Colonic mucosa (tissue), 4 donors: ENCODE results near the gene SETBP1. TPM values are rescaled to one million over a fixed set of nuclear protein-coding genes. Genes with fewer than 3 reads are reported as not detected.

Experiments
- DNase-seq: peaks from one replicate; pipeline ENCODE4 v3.0.0-alpha.2; 2020
- H3K27ac ChIP-seq: fragments of 200-600 bp; one replicate; pipeline ENCODE4 v1.8.0; 2021
- H3K27me3 ChIP-seq: fragments of 200-600 bp; one replicate; pipeline ENCODE4 v1.8.0; 2021
- H3K36me3 ChIP-seq: fragments of 200-600 bp; one replicate; pipeline ENCODE4 v1.8.0; 2021
- H3K4me1 ChIP-seq: fragments of 200-600 bp; one replicate; pipeline ENCODE4 v1.8.0; 2021; ENCODE audit warnings: mild to moderate bottlenecking
- H3K4me3 ChIP-seq: fragments of 200-600 bp; one replicate; pipeline ENCODE4 v1.8.0; 2021
- H3K9ac ChIP-seq, 2 donors: one replicate each; pipeline ENCODE4 v1.7.0; 2013; ENCODE audit warnings: control low read depth in 2 of 2, low read depth in 2 of 2, low read length in 2 of 2
- H3K9me3 ChIP-seq: fragments of 200-600 bp; one replicate; pipeline ENCODE4 v1.8.0; 2021
- intact Hi-C: fragments of 100-400 bp; cut with DNase I; formaldehyde crosslinking; loops from one replicate; pipeline ENCODE4 v1.14.1; 2022
- total RNA-seq, 2 donors: library from RNA; stranded (reverse); fragmentation: NEBNext Ultra II Directional in 1 of 2; extraction: Animal tissue kit (Norgen Biotek cat#: 25700) in 1 of 2; gene quantifications; one replicate each; pipeline ENCODE4 v1.2.1, GENCODE V29; 2021
- TF ChIP-seq, protein P1 (sequence below): fragments of 200-600 bp; IDR thresholded peaks from one replicate; pipeline ENCODE4 v1.8.0; 2022; ENCODE audit warnings: antibody characterized with exemption, mild to moderate bottlenecking
- donor health status: healthy.
- donor health status: DM: no; HTN: no; CAD: no.
- donor health status: DM: no; HTN: no; CAD: no.

Gene SETBP1
- total RNA-seq, 2 donors from 2014 or later: 9.6 to 11.8 TPM

DNA sequence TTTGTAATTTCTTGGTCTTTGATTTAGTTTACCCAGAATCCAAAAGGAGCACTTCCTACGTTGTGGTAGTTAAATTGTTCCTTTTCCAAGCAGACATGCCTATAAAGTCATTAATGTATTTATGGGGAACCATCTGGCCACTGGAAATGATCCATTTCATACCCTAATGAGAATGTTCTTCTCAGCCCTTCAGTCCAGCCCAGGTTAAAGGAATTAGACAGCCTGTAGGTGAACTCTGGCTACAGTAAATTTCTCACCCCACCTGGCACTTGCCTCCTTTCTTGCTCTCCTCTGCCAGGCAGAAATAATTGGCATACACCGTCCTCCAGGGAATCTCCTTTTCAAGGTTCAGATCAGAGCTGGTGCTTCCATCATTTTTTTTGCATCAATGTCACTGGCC, 121.1 kb downstream of the SETBP1 start:
- Histone ChIP-seq H3K4me1 (peaks cover 5% of the 10 kb centered on the region), H3K9me3 (no peaks in the 10 kb centered on the region), H3K36me3 (no peaks in the 10 kb centered on the region), H3K4me3 (no peak overlapping the region), H3K27ac (peak overlapping the region; percentile 51), H3K9ac (no peak overlapping the region), H3K27me3 (no peaks in the 10 kb centered on the region)
- intact Hi-C loops: no loop called here
- DNase-seq: no peak
- TF ChIP-seq, protein P1, sequence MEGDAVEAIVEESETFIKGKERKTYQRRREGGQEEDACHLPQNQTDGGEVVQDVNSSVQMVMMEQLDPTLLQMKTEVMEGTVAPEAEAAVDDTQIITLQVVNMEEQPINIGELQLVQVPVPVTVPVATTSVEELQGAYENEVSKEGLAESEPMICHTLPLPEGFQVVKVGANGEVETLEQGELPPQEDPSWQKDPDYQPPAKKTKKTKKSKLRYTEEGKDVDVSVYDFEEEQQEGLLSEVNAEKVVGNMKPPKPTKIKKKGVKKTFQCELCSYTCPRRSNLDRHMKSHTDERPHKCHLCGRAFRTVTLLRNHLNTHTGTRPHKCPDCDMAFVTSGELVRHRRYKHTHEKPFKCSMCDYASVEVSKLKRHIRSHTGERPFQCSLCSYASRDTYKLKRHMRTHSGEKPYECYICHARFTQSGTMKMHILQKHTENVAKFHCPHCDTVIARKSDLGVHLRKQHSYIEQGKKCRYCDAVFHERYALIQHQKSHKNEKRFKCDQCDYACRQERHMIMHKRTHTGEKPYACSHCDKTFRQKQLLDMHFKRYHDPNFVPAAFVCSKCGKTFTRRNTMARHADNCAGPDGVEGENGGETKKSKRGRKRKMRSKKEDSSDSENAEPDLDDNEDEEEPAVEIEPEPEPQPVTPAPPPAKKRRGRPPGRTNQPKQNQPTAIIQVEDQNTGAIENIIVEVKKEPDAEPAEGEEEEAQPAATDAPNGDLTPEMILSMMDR: no peak

DNA sequence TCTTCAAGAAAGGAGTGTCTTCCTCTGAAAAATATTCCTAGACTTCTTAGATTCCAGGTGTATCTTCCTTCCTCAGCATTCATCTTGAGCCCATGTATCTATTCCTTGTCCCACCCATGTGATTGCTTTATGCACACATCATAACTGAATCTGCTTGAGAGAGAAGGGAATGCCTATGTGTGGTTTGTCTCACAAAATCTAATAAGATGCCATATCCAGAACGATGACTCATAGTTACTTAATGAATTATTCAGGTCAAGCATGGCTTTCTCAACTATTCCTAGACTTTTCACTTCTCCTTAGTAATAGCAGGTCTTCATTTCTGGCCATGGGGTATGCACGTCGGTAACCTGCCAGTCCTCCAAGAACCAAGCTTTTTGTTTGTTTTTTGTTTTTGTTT, 121.8 kb downstream of the SETBP1 start:
- H3K27me3 ChIP-seq: no peaks in the 10 kb centered on the region
- H3K4me1 ChIP-seq: peaks cover 12% of the 10 kb centered on the region
- no peaks in the 10 kb centered on the region for H3K9me3 ChIP-seq
- H3K9ac ChIP-seq: peak overlapping the region in 1 of 2 donors; percentile 13
- no peak overlapping the region for H3K4me3 ChIP-seq
- intact Hi-C loops: no loop called here
- no peaks in the 10 kb centered on the region for H3K36me3 ChIP-seq
- DNase-seq: no peak
- TF ChIP-seq, protein P1: no peak
- H3K27ac ChIP-seq: peak overlapping the region; percentile 51

DNA sequence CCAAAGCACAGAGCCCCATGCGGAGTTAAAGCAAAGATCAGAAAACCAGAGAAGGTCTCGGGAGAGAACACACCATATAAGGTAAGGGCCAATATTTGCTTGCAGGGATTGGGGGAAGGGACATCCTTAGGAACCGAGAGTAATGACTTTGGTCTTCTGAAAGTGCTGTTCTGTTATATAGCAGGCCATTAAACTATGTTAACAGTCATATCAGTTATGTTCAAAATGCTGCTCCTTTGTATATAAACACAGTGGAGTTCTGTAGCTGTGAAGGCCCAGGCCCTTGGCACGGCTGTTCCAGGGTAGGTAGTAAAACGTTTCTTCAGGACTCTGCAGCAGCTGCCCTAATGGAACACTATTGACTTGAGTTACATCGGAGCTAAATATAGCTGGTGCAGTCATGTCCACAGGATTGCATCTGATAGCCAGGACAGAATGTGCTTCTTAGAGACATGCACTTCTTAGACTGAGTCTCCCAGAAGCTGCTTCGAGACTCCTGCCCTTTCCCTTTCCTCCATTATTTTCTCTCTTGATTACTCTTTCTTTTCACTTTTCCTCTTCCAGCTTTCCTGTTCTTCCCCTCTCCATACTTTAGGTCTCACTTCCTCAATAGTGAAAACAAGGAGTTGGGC, 122.4 kb downstream of the SETBP1 start:
- TF ChIP-seq, protein P1: no peak
- peak overlapping the region; percentile 51 for H3K27ac ChIP-seq
- no peak overlapping the region for H3K4me3 ChIP-seq
- intact Hi-C loops: no loop called here
- peaks cover 14% of the 10 kb centered on the region for H3K4me1 ChIP-seq
- H3K9me3 ChIP-seq: no peaks in the 10 kb centered on the region
- H3K9ac ChIP-seq: peak overlapping the region in 1 of 2 donors; percentile 13
- peak; percentile 78 for DNase-seq
- H3K27me3 ChIP-seq: no peaks in the 10 kb centered on the region
- no peaks in the 10 kb centered on the region for H3K36me3 ChIP-seq

DNA sequence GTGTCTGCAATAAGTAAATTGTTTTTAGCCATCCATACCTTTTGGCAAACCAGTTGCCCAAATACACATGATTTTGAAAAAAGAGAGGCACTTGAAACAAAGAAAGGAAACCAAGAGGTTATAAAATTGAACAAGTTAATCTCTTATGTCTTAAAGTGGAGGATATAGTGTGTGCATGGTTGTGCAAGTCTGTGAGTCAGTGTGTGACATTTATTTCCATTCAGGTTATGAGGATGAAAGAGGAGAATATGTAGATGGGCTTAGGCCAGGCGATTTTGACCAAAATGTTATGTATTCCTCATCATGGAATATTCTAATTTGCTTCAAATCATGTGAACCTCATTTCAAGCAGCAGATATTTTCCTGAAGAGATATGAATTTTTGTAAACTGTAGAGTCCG, 123.3 kb downstream of the SETBP1 start:
- Histone ChIP-seq H3K9me3 (no peaks in the 10 kb centered on the region), H3K27ac (peak overlapping the region; percentile 51), H3K36me3 (no peaks in the 10 kb centered on the region), H3K4me1 (peaks cover 14% of the 10 kb centered on the region), H3K4me3 (no peak overlapping the region), H3K9ac (peak overlapping the region in 1 of 2 donors; percentile 13), H3K27me3 (no peaks in the 10 kb centered on the region)
- DNase-seq: no peak
- intact Hi-C loops: no loop called here
- TF ChIP-seq, protein P1: no peak

DNA sequence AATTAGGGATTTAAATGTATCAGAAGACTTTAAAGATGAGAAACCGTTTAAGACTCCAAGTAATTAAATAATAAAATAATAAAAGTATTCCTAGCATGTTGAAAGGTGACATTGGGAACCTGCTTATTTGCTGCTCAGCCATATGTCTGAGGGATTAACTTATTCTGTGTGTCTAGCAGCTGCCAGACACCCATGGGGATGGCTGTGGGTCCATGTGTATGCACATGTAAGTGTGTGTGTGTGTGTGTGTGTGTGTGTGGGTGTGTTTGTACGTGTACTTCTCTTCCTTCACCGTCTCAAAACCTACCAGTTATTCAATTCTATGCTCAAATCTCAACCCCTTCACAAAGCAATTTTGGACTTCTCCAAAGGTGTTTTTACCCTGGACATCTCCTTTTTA, 124.5 kb downstream of the SETBP1 start:
- no peaks in the 10 kb centered on the region for H3K9me3 ChIP-seq
- no peaks in the 10 kb centered on the region for H3K36me3 ChIP-seq
- H3K27me3 ChIP-seq: no peaks in the 10 kb centered on the region
- TF ChIP-seq, protein P1: no peak
- peak overlapping the region; percentile 15 for H3K27ac ChIP-seq
- peaks cover 14% of the 10 kb centered on the region for H3K4me1 ChIP-seq
- intact Hi-C loops: no loop called here
- DNase-seq: no peak
- no peak overlapping the region for H3K4me3 ChIP-seq
- no peak overlapping the region for H3K9ac ChIP-seq
